Measurements from ENCODE around the gene PDE4D. TPM values are rescaled to one million over a fixed set of nuclear protein-coding genes. Genes with fewer than 3 reads are reported as not detected.

Gene PDE4D
- total RNA-seq, 1 experiment from 2014 or later, result 2.4 TPM

GRCh38 chr5:59533730-59534108 is 359.8 kb downstream of the PDE4D start:
- no peaks in the 10 kb centered on the region for H3K4me1 ChIP-seq (ENCODE audit: control insufficient read depth, insufficient read depth, low read length)
- POLR2A ChIA-PET, result no interaction called here
- in situ Hi-C loops (cut with HindIII; ENCODE audit: low pct_unique_long_range_greater_than_20kb, low sequenced_read_pairs), result no loop called here

GRCh38 chr5:59532979-59533729 is 360.4 kb downstream of the PDE4D start:
- ATAC-seq (no peak), DNase-seq (ENCODE audit: low read depth, low spot score) (no peak)
- POLR2A ChIA-PET, result no interaction called here
- no peak overlapping the region for H3K27ac ChIP-seq (ENCODE audit: low read length)
- CTCF ChIA-PET, result no interaction called here
- no peak overlapping the region for H3K4me3 ChIP-seq (ENCODE audit: low read depth in 2 of 2, low read length in 2 of 2)
- H3K4me1 ChIP-seq (ENCODE audit: control insufficient read depth, insufficient read depth, low read length), result no peaks in the 10 kb centered on the region
- BruUV-seq (replicated peaks), result no TSS peak
- H3K9me3 ChIP-seq (ENCODE audit: control insufficient read depth, insufficient read depth, low read depth, low read length), result no peaks in the 10 kb centered on the region
- in situ Hi-C loops (cut with HindIII; ENCODE audit: low pct_unique_long_range_greater_than_20kb, low sequenced_read_pairs), result no loop called here
- no peaks in the 10 kb centered on the region for H3K36me3 ChIP-seq (ENCODE audit: control insufficient read depth, insufficient read depth, low read length)
- intact Hi-C loops (cut with micrococcal nuclease; ENCODE audit: unreplicated experiment), result no loop called here
- TF ChIP-seq REST (IDR thresholded peaks at IDR 0.05; ENCODE audit: insufficient read depth in 1 of 2, low read depth in 2 of 2, low read length in 1 of 2), result no peak
- H3K27me3 ChIP-seq (ENCODE audit: control insufficient read depth, insufficient read depth, low read length), result no peaks in the 10 kb centered on the region

More at GRCh38 chr5:59533730-59534108, 359.8 kb downstream of the PDE4D start:
- DNase-seq (ENCODE audit: low read depth, low spot score) (no peak), ATAC-seq (no peak)
- Histone ChIP-seq H3K27me3 (ENCODE audit: control insufficient read depth, insufficient read depth, low read length) (no peaks in the 10 kb centered on the region), H3K9me3 (ENCODE audit: control insufficient read depth, insufficient read depth, low read depth, low read length) (no peaks in the 10 kb centered on the region), H3K36me3 (ENCODE audit: control insufficient read depth, insufficient read depth, low read length) (no peaks in the 10 kb centered on the region), H3K27ac (ENCODE audit: low read length) (no peak overlapping the region), H3K4me3 (ENCODE audit: low read depth in 2 of 2, low read length in 2 of 2) (no peak overlapping the region)
- intact Hi-C loops (cut with micrococcal nuclease; ENCODE audit: unreplicated experiment), result no loop called here
- CTCF ChIA-PET, result no interaction called here
- TF ChIP-seq CTCF (IDR thresholded peaks at IDR 0.05), result no peak
- TF ChIP-seq REST (IDR thresholded peaks at IDR 0.05; ENCODE audit: insufficient read depth in 1 of 2, low read depth in 2 of 2, low read length in 1 of 2), result no peak
- no peak for TF ChIP-seq POLR2AphosphoS5 (IDR thresholded peaks at IDR 0.05; ENCODE audit: low read depth, low read length)
- no peak for TF ChIP-seq TCF7L2 (IDR thresholded peaks at IDR 0.05; ENCODE audit: low read depth, low read length)
- no peak for TF ChIP-seq SIN3A (IDR thresholded peaks at IDR 0.05; ENCODE audit: borderline replicate concordance, insufficient read depth, low read depth, low read length)
- BruUV-seq (replicated peaks), result no TSS peak
